Caki2 (cell line): ENCODE data around the gene PML. TPM values are rescaled to one million over a fixed set of nuclear protein-coding genes. Genes with fewer than 3 reads are reported as not detected.
"Not testable (repeated sequence)": the region's sequence is repeated elsewhere in the genome, so short reads cannot be mapped to it uniquely, and the experiment has no call there.

ENCODE experiments used
- DNase-seq: peaks from one replicate; pipeline ENCODE4 v3.0.0-alpha.2; 2015; ENCODE audit warnings: low read depth
- in situ Hi-C: cut with HindIII; loops from 2 replicates; pipeline ENCODE4 v1.10.0; 2016; ENCODE audit warnings: low sequenced_read_pairs, low pct_unique_long_range_greater_than_20kb, mixed read lengths
- total RNA-seq: library from RNA; depleted of rRNA; stranded (reverse); fragments of >200 nt; shearing (Covaris generic); gene quantifications from 2 replicates; pipeline ENCODE4 v1.2.3, GENCODE V29; 2014; ENCODE audit warnings: low replicate concordance; rRNA removed

The PML gene
- total RNA-seq, 1 experiment from 2014 or later = 20.6 TPM

DNA sequence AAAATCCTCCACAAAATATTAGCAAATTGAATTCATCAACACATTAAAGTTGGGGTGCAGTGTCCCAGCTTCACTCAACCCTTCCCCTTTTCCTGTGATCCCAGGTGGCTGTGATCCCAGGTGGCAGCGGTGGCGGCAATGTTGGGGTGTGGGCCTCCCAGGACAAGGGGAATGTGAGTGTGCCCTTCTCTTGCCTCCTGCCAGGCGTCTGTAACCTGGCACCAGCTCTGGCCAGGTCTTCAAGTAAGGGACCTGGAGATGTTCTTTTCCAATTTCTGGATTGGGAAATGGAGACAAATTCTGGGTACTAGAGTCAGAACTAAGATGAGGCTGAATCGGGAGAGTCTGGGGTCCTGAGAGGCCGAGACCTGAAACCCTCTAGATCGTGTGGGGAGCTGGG, 67.7 kb downstream of the PML start:
- in situ Hi-C loops = no loop called here
- DNase-seq = no peak

DNA sequence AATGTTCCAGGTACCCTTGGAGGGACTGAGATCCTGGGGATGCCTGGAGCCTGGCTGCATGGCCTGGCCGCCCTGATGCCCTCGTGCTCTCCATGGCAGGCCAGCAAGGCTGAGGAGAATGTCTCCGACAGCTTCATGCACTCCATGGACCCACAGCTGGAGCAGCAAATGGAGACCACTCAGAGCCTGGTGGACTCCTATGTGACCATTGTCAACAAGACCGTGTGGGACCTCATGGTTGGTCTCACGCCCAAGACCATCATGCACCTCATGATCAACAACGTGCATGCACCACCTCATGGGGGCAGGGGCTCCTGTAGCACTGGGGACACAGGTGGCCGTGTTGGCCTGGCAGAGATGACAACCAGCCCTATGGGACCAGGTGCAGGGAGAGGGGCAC, 68.2 kb downstream of the PML start:
- in situ Hi-C loops = no loop called here
- DNase-seq = no peak

DNA sequence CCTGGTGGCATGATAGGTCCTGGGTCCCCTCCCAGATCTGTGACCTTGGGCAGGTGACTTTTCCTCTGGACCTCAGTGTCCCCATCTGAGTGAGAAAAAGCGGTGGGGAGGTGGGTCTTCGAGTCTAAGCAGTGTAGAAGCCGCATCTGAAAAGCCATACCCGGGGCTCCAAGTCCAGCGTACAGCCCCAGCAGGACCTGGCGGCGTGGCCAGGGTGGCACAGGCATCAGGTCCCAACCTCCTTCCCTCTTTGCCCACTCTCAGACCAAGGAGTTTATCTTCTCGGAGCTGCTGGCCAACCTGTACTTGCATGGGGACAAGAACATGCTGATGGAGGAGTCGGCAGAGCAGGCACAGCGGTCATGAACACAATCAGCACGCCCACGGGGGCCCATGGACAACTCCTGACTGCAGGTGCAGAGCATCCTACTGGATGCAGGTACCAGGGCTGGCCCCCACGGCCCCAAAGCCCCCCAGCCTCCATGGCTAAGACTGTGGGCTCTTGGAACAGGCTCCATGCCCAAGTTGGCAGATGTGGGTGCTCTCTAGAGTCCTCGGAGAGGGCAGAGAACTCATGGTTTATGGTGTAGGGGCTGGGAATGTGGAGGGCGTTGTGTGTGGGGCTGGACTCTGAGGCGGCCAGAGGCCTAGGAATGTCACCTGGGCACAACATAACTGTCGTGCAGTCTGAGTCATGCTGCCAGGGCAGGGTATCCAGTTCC, 69.1 kb downstream of the PML start:
- DNase-seq, in situ Hi-C loops: not testable (repeated sequence)

DNA sequence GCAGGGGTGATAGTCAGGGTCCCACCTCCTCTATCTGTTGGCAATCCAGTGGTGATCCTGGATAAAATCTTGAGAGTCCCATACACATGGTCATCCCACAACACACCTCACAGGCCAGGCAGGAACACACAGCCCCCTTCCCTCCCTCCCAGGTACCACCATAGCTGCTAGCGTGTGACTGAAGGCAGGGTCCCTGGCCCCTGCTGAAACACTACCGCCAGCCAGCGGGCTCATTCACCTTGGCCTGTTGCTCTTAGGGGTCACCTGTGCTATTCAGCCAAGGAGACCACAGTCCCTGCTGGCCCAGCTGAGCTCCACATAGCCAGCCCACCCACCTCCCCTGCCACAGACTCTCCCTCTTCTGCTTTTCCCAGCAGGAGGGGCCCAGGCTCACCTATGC, 69.7 kb downstream of the PML start:
- in situ Hi-C loops, DNase-seq: not testable (repeated sequence)

DNA sequence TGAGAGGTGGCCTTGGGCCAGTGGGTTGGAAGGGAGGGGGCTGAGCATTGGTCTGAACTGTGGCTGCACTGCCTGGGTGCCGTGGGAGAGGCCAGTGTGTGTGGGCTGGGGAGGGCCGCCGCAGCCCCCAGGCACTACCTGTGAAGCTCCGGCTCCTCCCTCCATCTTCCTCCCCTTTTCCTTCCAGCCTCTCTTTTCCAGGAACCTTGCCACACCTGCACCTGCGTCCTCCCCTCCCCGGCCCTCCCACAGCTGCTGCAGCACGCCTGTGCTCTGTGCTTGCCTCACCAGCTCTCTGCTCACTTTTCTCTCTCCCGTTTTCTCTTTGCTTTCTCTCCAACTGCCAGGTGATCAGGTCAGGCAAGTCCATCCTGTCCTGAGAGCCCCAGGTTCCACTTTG, 70.3 kb downstream of the PML start:
- in situ Hi-C loops, DNase-seq: not testable (repeated sequence)

DNA sequence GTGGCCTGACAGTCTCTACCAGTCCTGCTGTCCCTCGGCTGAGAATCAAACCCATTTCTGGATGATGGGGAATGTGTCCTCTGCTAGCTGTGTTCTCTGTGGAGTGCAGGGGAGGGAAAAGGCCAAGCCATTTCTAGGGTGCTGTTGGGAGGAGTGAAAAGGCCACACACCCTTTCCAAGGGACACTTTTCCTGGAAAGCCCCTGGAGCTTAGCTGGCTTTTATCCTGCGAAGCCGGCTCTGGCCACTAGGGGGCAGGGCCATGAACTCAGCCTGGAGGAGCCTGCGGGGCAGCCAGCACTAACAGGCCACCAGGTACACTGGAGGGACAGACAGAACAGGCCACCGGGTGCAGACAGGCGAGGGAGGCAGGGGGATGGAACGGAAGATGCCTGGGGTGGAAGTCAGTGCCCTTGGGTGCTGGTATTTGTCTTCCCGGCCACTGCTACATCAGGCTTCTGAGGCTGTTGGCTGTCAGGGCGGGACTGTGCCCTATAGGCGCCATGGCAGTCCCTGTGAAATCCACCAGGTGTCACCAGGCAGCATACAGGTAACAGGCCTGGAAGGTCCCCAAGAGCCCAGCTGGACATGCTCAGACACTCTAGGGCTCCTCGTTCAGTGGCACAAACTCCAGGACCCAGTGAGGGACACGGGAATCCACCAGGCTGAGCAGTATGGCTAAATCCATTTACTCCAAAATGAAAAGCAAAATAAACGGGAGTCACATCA, 71.3 kb downstream of the PML start:
- in situ Hi-C loops, DNase-seq: not testable (repeated sequence)

DNA sequence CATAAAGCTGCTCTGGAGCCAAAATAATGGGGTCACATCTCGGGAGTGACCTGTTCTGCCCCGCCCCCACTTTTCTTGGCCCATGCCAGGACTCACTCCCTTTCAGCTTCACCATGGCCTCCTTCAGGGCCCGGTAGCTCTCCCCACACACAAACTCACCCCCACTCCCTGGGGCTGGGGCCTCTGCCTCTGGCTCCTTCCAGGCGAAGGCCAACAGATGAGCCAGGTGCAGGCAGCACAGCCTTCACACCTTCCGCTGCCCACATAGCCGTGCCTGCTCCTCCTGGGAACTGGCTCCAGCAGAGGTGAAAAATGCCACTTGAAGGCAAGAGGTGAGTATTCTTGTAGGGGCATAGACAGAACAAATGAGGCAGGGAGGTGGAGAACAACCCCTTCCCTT, 77.1 kb downstream of the PML start:
- DNase-seq, in situ Hi-C loops: not testable (repeated sequence)

DNA sequence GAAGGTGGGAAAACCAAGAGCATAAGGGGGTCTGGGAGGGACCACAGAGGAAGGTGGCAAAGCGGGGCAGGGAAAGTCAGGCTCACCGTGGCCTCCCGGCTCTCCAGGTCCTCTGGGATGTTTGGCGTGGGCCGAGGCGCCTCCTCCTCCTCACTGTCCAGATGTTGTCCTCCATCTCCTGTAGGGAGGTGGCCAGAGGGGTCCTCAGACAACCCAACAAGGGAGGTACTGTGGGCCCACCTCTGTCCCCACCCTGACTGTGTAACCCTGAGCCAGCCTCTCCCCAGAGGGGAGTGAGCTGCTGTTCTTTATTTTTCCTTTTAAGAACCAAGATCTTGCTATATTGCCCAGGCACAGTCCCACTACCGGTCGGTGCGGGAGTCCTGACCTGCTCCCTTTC, 77.6 kb downstream of the PML start:
- in situ Hi-C loops = not testable (repeated sequence)

DNA sequence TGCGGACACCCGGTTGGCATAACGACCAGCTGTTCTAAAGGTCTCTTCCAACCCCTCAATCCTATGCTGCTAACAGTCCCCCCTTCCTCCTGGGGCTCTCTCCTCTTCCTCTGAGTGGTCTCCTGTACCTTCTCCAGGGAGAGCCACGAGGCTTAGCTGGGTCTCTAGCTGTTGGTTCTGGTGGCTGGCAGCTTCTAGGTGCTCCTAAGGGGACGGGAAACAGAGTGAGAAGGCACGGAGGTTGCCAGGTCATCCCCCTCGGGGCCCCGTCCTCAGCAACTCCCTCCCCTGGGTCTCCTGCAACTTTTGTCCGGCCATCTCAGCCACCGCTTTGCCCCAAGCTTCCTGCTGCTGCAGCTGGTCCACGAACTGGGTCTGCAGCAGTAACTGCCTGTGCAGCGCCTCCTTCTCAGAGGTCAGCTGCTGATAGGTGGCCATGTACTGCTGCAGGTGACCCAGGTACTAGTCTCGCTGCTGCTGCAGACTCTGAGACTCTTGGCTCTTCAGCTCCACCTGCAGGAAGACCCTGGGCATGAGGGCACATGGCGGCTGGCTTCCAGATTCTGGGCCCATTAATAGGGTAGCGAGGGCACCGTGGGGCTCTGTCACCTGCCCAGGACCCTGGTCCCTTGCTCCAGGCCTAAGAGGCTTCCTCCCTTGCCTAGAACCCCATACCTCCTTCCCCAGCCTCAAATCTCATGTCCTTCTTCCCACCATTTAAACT, 78.3 kb downstream of the PML start:
- DNase-seq, in situ Hi-C loops: not testable (repeated sequence)

More for the DNA sequence above, 77.6 kb downstream of the PML start:
- not testable (repeated sequence) for DNase-seq

DNA sequence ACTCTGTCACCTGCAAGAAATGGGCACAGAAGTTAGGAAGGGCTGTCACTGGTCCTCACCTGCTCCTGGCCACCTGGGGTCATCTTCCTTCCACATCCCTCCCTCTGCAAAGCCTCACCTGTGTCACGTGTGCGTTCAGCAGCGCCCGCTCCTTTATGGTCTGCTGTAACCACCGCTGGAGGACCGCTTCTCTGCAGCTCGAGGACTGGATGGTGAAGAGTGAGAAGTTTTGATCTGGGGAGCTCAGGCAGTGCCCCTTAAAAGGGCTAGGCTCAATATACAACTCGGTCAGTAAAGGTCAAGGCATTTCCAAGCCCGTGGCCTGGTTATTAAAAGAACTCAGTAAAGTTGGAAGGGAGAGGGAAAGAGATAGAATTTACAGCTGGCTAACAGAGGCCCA, 81.3 kb downstream of the PML start:
- in situ Hi-C loops, DNase-seq: not testable (repeated sequence)

DNA sequence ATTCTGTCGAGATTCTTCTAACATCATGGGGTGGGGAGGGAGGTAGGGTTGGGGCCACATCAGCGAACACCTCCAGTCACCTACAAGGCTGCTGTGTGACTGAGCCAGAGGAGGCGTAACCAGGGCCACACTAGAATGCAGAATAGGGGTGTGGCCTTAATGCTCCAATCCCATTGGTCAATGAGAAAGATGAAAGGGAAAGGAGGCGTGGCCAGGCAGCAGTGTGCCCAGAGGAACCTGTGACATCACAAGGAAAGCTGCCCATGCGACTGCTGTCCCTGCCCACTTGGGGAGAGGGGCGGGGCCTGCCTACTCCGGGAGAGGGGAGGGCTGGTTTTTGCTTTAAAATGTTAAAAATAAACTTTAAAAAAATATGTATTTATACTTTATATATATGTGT, 87.9 kb downstream of the PML start, which contains the start of gene GOLGA6A:
Gene GOLGA6A, minus strand, starts transcription at position 101 of the 400 bp plus-strand sequence. Its CDS starts 41 bp downstream, at position 60.
- DNase-seq, in situ Hi-C loops: not testable (repeated sequence)

DNA sequence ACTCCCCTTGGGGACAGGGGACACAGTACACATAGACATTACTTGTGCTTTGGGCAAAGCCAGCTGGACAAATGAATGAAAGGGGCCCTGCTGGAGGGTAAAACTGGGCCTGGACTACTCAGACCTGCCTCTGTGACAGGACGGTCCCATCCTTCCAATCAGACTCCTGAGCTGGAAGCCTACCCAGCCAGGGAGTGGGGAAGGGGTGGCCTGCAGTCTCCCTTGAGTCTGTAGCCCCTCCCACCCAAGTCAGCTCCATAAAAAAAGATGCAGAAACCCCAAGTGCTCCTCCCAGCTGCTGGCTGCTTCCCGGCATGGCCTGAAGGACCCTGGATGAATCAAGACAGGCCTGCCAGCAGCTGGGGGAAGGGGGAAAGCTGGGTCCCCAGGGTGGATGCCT, 100.1 kb downstream of the PML start:
- DNase-seq, in situ Hi-C loops: not testable (repeated sequence)

DNA sequence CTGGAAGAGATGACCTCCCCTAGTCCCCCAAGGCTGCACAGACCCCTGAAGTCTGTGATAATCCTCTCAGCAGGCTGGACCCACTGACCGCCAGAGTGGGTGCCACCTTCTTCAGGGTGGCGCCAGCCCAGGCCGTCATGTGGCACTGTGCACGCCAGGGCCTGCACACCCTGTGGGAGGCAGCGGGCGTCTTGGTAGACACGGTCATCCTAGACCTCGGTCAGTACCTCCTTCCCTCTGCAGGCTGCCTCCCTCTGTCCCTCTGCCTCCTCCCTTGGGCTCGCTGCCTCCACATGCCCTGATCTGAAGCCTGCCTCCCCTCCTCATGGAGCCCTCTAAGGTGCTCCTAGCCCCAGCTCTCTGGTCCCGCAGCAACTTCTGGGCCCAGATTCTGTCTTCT, 101.1 kb downstream of the PML start:
- DNase-seq, in situ Hi-C loops: not testable (repeated sequence)

DNA sequence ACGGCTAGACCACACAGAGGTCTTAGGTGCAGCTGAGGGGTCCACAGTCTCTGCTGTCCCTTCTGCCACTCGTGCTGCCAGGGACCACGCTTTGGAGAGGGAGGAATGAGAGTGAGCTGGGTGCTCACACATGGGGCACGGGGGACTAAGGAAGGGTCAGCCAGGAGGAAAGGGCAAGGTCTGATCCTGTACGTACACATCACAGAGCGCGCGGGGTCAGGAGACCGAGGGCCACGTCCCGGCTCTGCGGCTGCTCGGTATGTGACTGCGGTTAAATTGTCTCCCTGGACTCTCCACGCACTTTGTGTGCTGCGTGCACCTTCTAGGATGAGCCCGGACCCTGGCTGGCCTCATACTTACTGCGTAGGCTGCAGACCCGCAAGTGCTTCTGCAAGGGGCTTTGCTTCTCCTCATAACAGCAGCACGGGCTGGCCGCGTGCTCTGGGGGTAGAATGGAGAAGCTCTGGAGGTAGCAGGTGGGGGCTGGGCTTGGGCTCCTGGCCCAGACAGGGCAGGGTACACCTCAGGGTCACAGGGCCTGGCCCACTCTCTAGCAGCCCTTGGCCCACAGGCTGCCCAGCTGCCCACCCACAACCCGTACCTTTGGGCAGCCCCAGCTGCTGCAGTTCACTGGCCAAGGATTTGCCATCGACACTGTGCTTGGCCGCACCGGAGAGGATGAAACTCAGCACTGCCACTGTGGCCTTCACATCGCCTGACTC, 102.4 kb downstream of the PML start:
- DNase-seq, in situ Hi-C loops: not testable (repeated sequence)

Other genes with a start within 250 kb of the PML start
- not detected in 2 replicates for gene INSYN1, start 241.4 kb upstream of the PML start, total RNA-seq
- gene TBC1D21, start 121.2 kb upstream of the PML start, total RNA-seq = not detected in 2 replicates
- 22.7 and 27.1 TPM in 2 replicates for gene LOXL1, start 68.3 kb upstream of the PML start, total RNA-seq
- 24.1 and 33.0 TPM in 2 replicates for gene STOML1, start 2.4 kb upstream of the PML start, total RNA-seq
- 1.0 TPM in 1 of 2 replicates, not detected in the other for gene GOLGA6A, start 87.8 kb downstream of the PML start, total RNA-seq
- gene ISLR2, start 135.9 kb downstream of the PML start, total RNA-seq = 0.23 and 1.4 TPM in 2 replicates
- not detected in 2 replicates for gene ISLR, start 179.0 kb downstream of the PML start, total RNA-seq
- 14.9 and 17.7 TPM in 2 replicates for gene STRA6, start 208.1 kb downstream of the PML start, total RNA-seq
- 0.84 and 2.6 TPM in 2 replicates for gene CCDC33, start 241.6 kb downstream of the PML start, total RNA-seq